Activated T-cell treated with anti-CD3 and anti-CD28 coated beads for 24 hours (primary cell): ENCODE results near the gene CLEC12A.
"Not testable (repeated sequence)": the region's sequence is repeated elsewhere in the genome, so short reads cannot be mapped to it uniquely, and the experiment has no call there.

ENCODE experiments used
- DNase-seq: peaks from one replicate; pipeline ENCODE4 v3.0.0-alpha.2; 2020; ENCODE audit warnings: low read depth

CLEC12A gene

GRCh38 chr12:9969673-9970072 is 1.5 kb upstream of the CLEC12A start:
- no peak for DNase-seq

- DNase-seq, result no peak
These were observed 2.7 kb downstream of the CLEC12A start for GRCh38 chr12:9973949-9974348.

GRCh38 chr12:9974731-9975130 is 3.5 kb downstream of the CLEC12A start:
- DNase-seq, result not testable (repeated sequence)

GRCh38 chr12:9975614-9976013 is 4.4 kb downstream of the CLEC12A start:
- DNase-seq, result no peak

- not testable (repeated sequence) for DNase-seq
These were observed 5.4 kb downstream of the CLEC12A start for GRCh38 chr12:9976626-9977025.

- no peak for DNase-seq
These were observed 6.7 kb downstream of the CLEC12A start for GRCh38 chr12:9977916-9978315.

GRCh38 chr12:9980126-9980525 is 8.9 kb downstream of the CLEC12A start:
- no peak for DNase-seq

- DNase-seq, result no peak
These were observed 20.7 kb downstream of the CLEC12A start for GRCh38 chr12:9991876-9992275.

GRCh38 chr12:9992296-9992695 is 21.1 kb downstream of the CLEC12A start:
- DNase-seq, result no peak

GRCh38 chr12:9999016-9999415 is 27.8 kb downstream of the CLEC12A start, which contains the start of gene CLEC1B:
TSS of gene CLEC1B (minus strand) at chr12:9999121. CDS start at chr12:9999100, 21 bp downstream.
- no peak for DNase-seq

GRCh38 chr12:10001171-10001776 is 30.1 kb downstream of the CLEC12A start:
- no peak for DNase-seq

GRCh38 chr12:10012630-10013330 is 41.6 kb downstream of the CLEC12A start:
- no peak for DNase-seq

GRCh38 chr12:10015450-10015849 is 44.2 kb downstream of the CLEC12A start:
- no peak for DNase-seq

GRCh38 chr12:10016881-10017280 is 45.7 kb downstream of the CLEC12A start:
- no peak for DNase-seq

- DNase-seq, result no peak
These were observed 47.2 kb downstream of the CLEC12A start for GRCh38 chr12:10018386-10018785.

- no peak for DNase-seq
These were observed 50.1 kb downstream of the CLEC12A start for GRCh38 chr12:10021342-10021741.

- no peak for DNase-seq
These were observed 54.0 kb downstream of the CLEC12A start for GRCh38 chr12:10025236-10025635.

- DNase-seq, result not testable (repeated sequence)
These were observed 55.5 kb downstream of the CLEC12A start for GRCh38 chr12:10026666-10027065.

- DNase-seq, result no peak
These were observed 56.1 kb downstream of the CLEC12A start for GRCh38 chr12:10027311-10027710.

GRCh38 chr12:10027721-10028120 is 56.5 kb downstream of the CLEC12A start:
- DNase-seq, result no peak

GRCh38 chr12:10030446-10030845 is 59.2 kb downstream of the CLEC12A start, which contains the start of gene CLEC9A:
TSS of gene CLEC9A (plus strand) at chr12:10030682. CDS start at chr12:10052688, 22,006 bp downstream.
- no peak for DNase-seq

GRCh38 chr12:10031321-10031720 is 60.1 kb downstream of the CLEC12A start:
- no peak for DNase-seq

GRCh38 chr12:10031771-10032175 is 60.6 kb downstream of the CLEC12A start:
- no peak for DNase-seq
